Cardiac fibroblast (primary cell): Measurements from ENCODE around the gene MAP4.

Source experiments
- DNase-seq, 2 donors: peaks; one replicate each; pipeline versions ENCODE4 v3.0.0 to v3.0.0-alpha.2; 2010; ENCODE audit warnings: low read depth in 2 of 2
- H3K4me3 ChIP-seq, 2 donors: replicated peaks in 1 of 2; 1 replicate in 1 of 2; 2 replicates in 1 of 2; pipeline ENCODE4 v1.5.1; 2011; ENCODE audit warnings: low read depth in 2 of 2, low read length in 2 of 2, mild to moderate bottlenecking in 2 of 2, moderate library complexity in 1 of 2
- CTCF ChIP-seq: IDR thresholded peaks from one replicate; pipeline ENCODE4 v1.5.1; 2011; ENCODE audit warnings: low read depth, mild to moderate bottlenecking, low read length, inconsistent platforms

The MAP4 gene

GRCh38 chr3:47902746-47903145, 113.5 kb downstream of the MAP4 start:
- no peak overlapping the region for H3K4me3 ChIP-seq
- TF ChIP-seq CTCF: no peak
- DNase-seq: no peak

GRCh38 chr3:47901280-47901833, 114.9 kb downstream of the MAP4 start:
- TF ChIP-seq CTCF: no peak
- DNase-seq: no peak
- H3K4me3 ChIP-seq: no peak overlapping the region

GRCh38 chr3:47899495-47900108, 116.6 kb downstream of the MAP4 start:
- no peak overlapping the region for H3K4me3 ChIP-seq
- TF ChIP-seq CTCF: no peak
- DNase-seq: no peak

GRCh38 chr3:47897954-47898353, 118.3 kb downstream of the MAP4 start:
- no peak for DNase-seq
- TF ChIP-seq CTCF: no peak
- H3K4me3 ChIP-seq: no peak overlapping the region

- no peak overlapping the region for H3K4me3 ChIP-seq
- no peak for TF ChIP-seq CTCF
- no peak for DNase-seq
Measured at GRCh38 chr3:47896736-47897135, 119.5 kb downstream of the MAP4 start.

- DNase-seq: no peak
Measured at GRCh38 chr3:47895241-47895640, 121.0 kb downstream of the MAP4 start.

More at GRCh38 chr3:47895241-47895640, 121.0 kb downstream of the MAP4 start:
- H3K4me3 ChIP-seq: no peak overlapping the region
- TF ChIP-seq CTCF: no peak
